HK-2 (cell line): ENCODE measurements around the gene KDM4B.

Experiments
- DNase-seq: peaks from one replicate; pipeline ENCODE4 v3.0.0-alpha.2; 2018; ENCODE audit not compliant: unreplicated experiment

The KDM4B gene

GRCh38 chr19:5032101-5032967, 63.4 kb downstream of the KDM4B start:
- no peak for DNase-seq

- no peak for DNase-seq
These were observed 66.3 kb downstream of the KDM4B start for GRCh38 chr19:5035105-5035761.

GRCh38 chr19:5035793-5036697, 67.1 kb downstream of the KDM4B start:
- no peak for DNase-seq

GRCh38 chr19:5036698-5037563, 68.0 kb downstream of the KDM4B start:
- DNase-seq = no peak

- no peak for DNase-seq
These were observed 69.0 kb downstream of the KDM4B start for GRCh38 chr19:5037936-5038335.

- no peak for DNase-seq
These were observed 69.8 kb downstream of the KDM4B start for GRCh38 chr19:5038631-5039271.

- no peak for DNase-seq
These were observed 71.0 kb downstream of the KDM4B start for GRCh38 chr19:5039642-5040543.

- no peak for DNase-seq
These were observed 71.7 kb downstream of the KDM4B start for GRCh38 chr19:5040544-5041167.

GRCh38 chr19:5041168-5041912, 72.4 kb downstream of the KDM4B start:
- DNase-seq = no peak

GRCh38 chr19:5041913-5042187, 72.9 kb downstream of the KDM4B start:
- no peak for DNase-seq

- DNase-seq = no peak
These were observed 73.6 kb downstream of the KDM4B start for GRCh38 chr19:5042556-5042955.

GRCh38 chr19:5045029-5045428, 76.1 kb downstream of the KDM4B start:
- no peak for DNase-seq

GRCh38 chr19:5045956-5046338, 77.0 kb downstream of the KDM4B start:
- DNase-seq = no peak

GRCh38 chr19:5046339-5047039, 77.6 kb downstream of the KDM4B start:
- no peak for DNase-seq

- DNase-seq = no peak
These were observed 78.5 kb downstream of the KDM4B start for GRCh38 chr19:5047251-5047935.

GRCh38 chr19:5048091-5048726, 79.3 kb downstream of the KDM4B start:
- peak; percentile 85 for DNase-seq
